Heart right ventricle (tissue), 16 donors: Measurements from ENCODE around the gene VANGL2. TPM values are rescaled to one million over a fixed set of nuclear protein-coding genes. Genes with fewer than 3 reads are reported as not detected.

ENCODE experiments used
- ATAC-seq, 8 donors: fragments of 200-7000 bp; cut with Tn5 transposase; one replicate each; pipeline ENCODE4 v1.9.1; 2020; ENCODE audit warnings: mild to moderate bottlenecking in 8 of 8, moderate library complexity in 8 of 8, moderate number of reproducible peaks in 1 of 8
- DNase-seq, 2 donors: peaks; one replicate each; pipeline ENCODE4 v3.0.0-alpha.2; 2020
- H3K27ac ChIP-seq, 10 donors: fragments of 200-600 bp; sonication (generic) in 2 of 10; one replicate each; pipeline versions ENCODE4 v1.5.0 to v1.8.0; 2020 to 2022; ENCODE audit warnings: mild to moderate bottlenecking in 3 of 10
- H3K27me3 ChIP-seq, 7 donors: fragments of 200-600 bp; one replicate each; pipeline ENCODE4 v1.8.0; 2021 to 2022; ENCODE audit warnings: mild to moderate bottlenecking in 2 of 7
- H3K36me3 ChIP-seq, 9 donors: fragments of 200-600 bp; sonication (generic) in 1 of 9; one replicate each; pipeline versions ENCODE4 v1.5.0 to v1.8.0; 2020 to 2022; ENCODE audit warnings: mild to moderate bottlenecking in 2 of 9
- H3K4me1 ChIP-seq, 9 donors: fragments of 200-600 bp; sonication (generic) in 1 of 9; one replicate each; pipeline versions ENCODE4 v1.5.0 to v1.8.0; 2020 to 2022; ENCODE audit warnings: mild to moderate bottlenecking in 4 of 9
- H3K4me3 ChIP-seq, 10 donors: fragments of 200-600 bp; sonication (generic) in 2 of 10; one replicate each; pipeline versions ENCODE4 v1.5.0 to v1.8.0; 2020 to 2022; ENCODE audit warnings: mild to moderate bottlenecking in 7 of 10, moderate library complexity in 2 of 10
- H3K9me3 ChIP-seq, 11 donors: fragments of 200-600 bp in 10 of 11; sonication (generic) in 2 of 11; one replicate each; pipeline versions ENCODE4 v1.5.0 to v1.8.0; 2013 to 2022; ENCODE audit warnings: mild to moderate bottlenecking in 2 of 11, control low read depth in 1 of 11, moderate library complexity in 1 of 11
- CTCF ChIP-seq, 9 donors: fragments of 200-600 bp; sonication (generic) in 2 of 9; IDR thresholded peaks; one replicate each; pipeline versions ENCODE4 v1.5.0 to v1.8.0; 2021 to 2022; ENCODE audit warnings: antibody characterized with exemption in 9 of 9, mild to moderate bottlenecking in 5 of 9, moderate library complexity in 1 of 9
- WGBS, 2 donors: extraction: QIAGEN DNeasy Blood & Tissue Kit; methylation state at CpG; one replicate each; pipeline ENCODE4 v1.1.7; 2013; ENCODE audit warnings: inconsistent platforms in 1 of 2; 5-methylcytosine and 5-hydroxymethylcytosine counted together
- intact Hi-C, 10 donors: fragments of 100-400 bp; cut with DNase I; formaldehyde crosslinking; loops; one replicate each; pipeline versions ENCODE4 v1.11.1 to v1.14.2; 2022
- polyA plus RNA-seq, 2 donors: library from polyadenylated mRNA; stranded (reverse); fragments of 200-250 nt; gene quantifications; one replicate each; pipeline ENCODE4 v1.2.3, GENCODE V29; 2013
- total RNA-seq, 10 donors: library from RNA; stranded (reverse); fragmentation: NEBNext Ultra II Directional in 3 of 10; extraction: Animal tissue kit (Norgen Biotek cat#: 25700) in 3 of 10; gene quantifications; one replicate each; pipeline versions ENCODE4 v1.2.1 to v1.2.4, GENCODE V29; 2021 to 2023
- donor health status: Arrhythmogenic right ventricular cardiomyopathy.
- donor health status: ischemic (EF 13 %, LVEDD 7.1; RV severe dilation, severe dysfunction).
- donor health status: healthy with polysubstance abuse.
- donor health status: DM: no; HTN: yes; CAD: no.
- donor health status: DM: no; HTN: no; CAD: no.
- donor health status: ischemic (EF 25% LVEDD 6.9; RV normal size, moderate dysfunction).
- donor health status: ischemic (EF 25% LVEDD 5.7; RV mildly dilated, moderate dysfunction).
- donor health status: healthy.
- donor health status: DM: yes; HTN: yes; CAD: no.
- donor health status: Ischemic cardiomyopathy.
- donor health status: ischemic (EF 35%, LVEDD 5.7; RV mildly dilated, moderate dysfunction).
- donor health status: nonischemic (EF 11% LVEDD 7.7; RV severe dilation, severe dysfunction).
- donor health status: DM: yes; HTN: yes; CAD: no.
- donor health status: PGD.
- donor health status: ischemic (EF 29% LVEDD 5.4; RV normal size, mild dysfunction).
- donor health status: nonischemic (EF 23%, LVEDD 6.1; RV moderate dilation, normal function).

VANGL2 gene
- total and polyA plus RNA-seq, 12 donors = 0.68 to 4.1 (median 1.9) TPM

- H3K4me1 ChIP-seq = peaks cover 0 to 8% (median 4%) of the 10 kb centered on the region in 9 donors
- H3K9me3 ChIP-seq = no peaks in the 10 kb centered on the region
- WGBS, 2 donors = 94 to 95% methylated on average over 7 of the region's 7 CpGs
- H3K27ac ChIP-seq = no peak overlapping the region
- no peaks in the 10 kb centered on the region for H3K27me3 ChIP-seq
- intact Hi-C loops = no loop called here
- ATAC-seq (no peak), DNase-seq (no peak)
- no peak overlapping the region for H3K4me3 ChIP-seq
- no peak for TF ChIP-seq CTCF (IDR thresholded peaks at IDR 0.05)
- H3K36me3 ChIP-seq = peaks cover 0 to 51% (median 0%) of the 10 kb centered on the region in 9 donors
Observed at GRCh38 chr1:160423966-160424365, 23.6 kb downstream of the VANGL2 start.

GRCh38 chr1:160425847-160426246 lies 25.5 kb downstream of the VANGL2 start:
- intact Hi-C loops = loop anchor here in 3 of 10 donors (5.0 kb wide), 2 partner anchors 181 to 186 kb away; no protein-coding TSS in a partner anchor
- Histone ChIP-seq H3K27me3 (no peaks in the 10 kb centered on the region), H3K4me3 (no peak overlapping the region), H3K27ac (no peak overlapping the region), H3K36me3 (peaks cover 0 to 45% (median 0%) of the 10 kb centered on the region in 9 donors), H3K9me3 (no peaks in the 10 kb centered on the region), H3K4me1 (peaks cover 0 to 22% (median 9%) of the 10 kb centered on the region in 9 donors)
- no peak for TF ChIP-seq CTCF (IDR thresholded peaks at IDR 0.05)
- 91 to 94% methylated on average over 5 of the region's 5 CpGs for WGBS, 2 donors
- DNase-seq (no peak), ATAC-seq (no peak)

GRCh38 chr1:160427625-160428024 lies 27.3 kb downstream of the VANGL2 start:
- 90 to 91% methylated on average over 7 of the region's 7 CpGs for WGBS, 2 donors
- H3K27ac ChIP-seq = no peak overlapping the region
- intact Hi-C loops = loop anchor here in 8 of 10 donors (1.0 to 5.0 kb wide), 5 partner anchors 179 to 185 kb away; no protein-coding TSS in a partner anchor
- no peak overlapping the region for H3K4me3 ChIP-seq
- no peaks in the 10 kb centered on the region for H3K9me3 ChIP-seq
- no peaks in the 10 kb centered on the region for H3K27me3 ChIP-seq
- TF ChIP-seq CTCF (IDR thresholded peaks at IDR 0.05) = no peak
- DNase-seq (no peak), ATAC-seq (no peak)
- H3K4me1 ChIP-seq = peaks cover 0 to 31% (median 9%) of the 10 kb centered on the region in 9 donors
- peaks cover 0 to 33% (median 0%) of the 10 kb centered on the region in 9 donors for H3K36me3 ChIP-seq

GRCh38 chr1:160428053-160428452 lies 27.7 kb downstream of the VANGL2 start:
- no peak for ATAC-seq

More at GRCh38 chr1:160428053-160428452, 27.7 kb downstream of the VANGL2 start:
- 87 to 89% methylated on average over 8 of the region's 8 CpGs for WGBS, 2 donors
- peaks cover 0 to 35% (median 9%) of the 10 kb centered on the region in 9 donors for H3K4me1 ChIP-seq
- DNase-seq = no peak
- H3K36me3 ChIP-seq = peaks cover 0 to 33% (median 0%) of the 10 kb centered on the region in 9 donors
- H3K27me3 ChIP-seq = no peaks in the 10 kb centered on the region
- no peak for TF ChIP-seq CTCF (IDR thresholded peaks at IDR 0.05)
- intact Hi-C loops = loop anchor here in 8 of 10 donors (1.0 to 5.0 kb wide), 5 partner anchors 179 to 184 kb away; no protein-coding TSS in a partner anchor
- H3K9me3 ChIP-seq = no peaks in the 10 kb centered on the region
- H3K4me3 ChIP-seq = no peak overlapping the region
- no peak overlapping the region for H3K27ac ChIP-seq
